H1 (cell line): ENCODE data around the gene DNAJC17. TPM values are rescaled to one million over a fixed set of nuclear protein-coding genes. Genes with fewer than 3 reads are reported as not detected.

Experiments
- CTCF ChIA-PET: fragments of 300-600 bp; sonication (Branson Sonifier 250); formaldehyde crosslinking; loops from one replicate; lab custom pipeline; 2021; ENCODE audit not compliant: partially characterized antibody; lab: Charles Lee
- POLR2A ChIA-PET: fragments of 300-600 bp; sonication (Branson Sonifier 250); formaldehyde crosslinking; loops from one replicate; lab custom pipeline; 2021; ENCODE audit warnings: inconsistent platforms; ENCODE audit not compliant: partially characterized antibody; lab: Charles Lee
- DNase-seq, 2 experiments: peaks; one replicate each; pipeline versions ENCODE4 v3.0.0 to v3.0.0-alpha.2; 2010 to 2022; ENCODE audit warnings: low spot score in 2 of 2, low read depth in 1 of 2, mixed read lengths in 1 of 2
- FAIRE-seq: peaks from 2 replicates; lab custom pipeline; 2011; peaks lifted over from hg19 to GRCh38; lab: Jason Lieb, UNC
- H2AFZ ChIP-seq: 2 replicates; pipeline ENCODE4 v1.8.1; 2012; ENCODE audit warnings: low read length, inconsistent platforms
- H2AK5ac ChIP-seq: 2 replicates; pipeline ENCODE4 v1.6.1; 2013; ENCODE audit warnings: low read depth, low read length
- H2BK120ac ChIP-seq: replicated peaks from 2 replicates; pipeline ENCODE3; 2013; ENCODE audit warnings: low read depth, low read length, inconsistent platforms
- H2BK12ac ChIP-seq: 2 replicates; pipeline ENCODE4 v1.6.1; 2013; ENCODE audit warnings: low read depth, low read length
- H2BK15ac ChIP-seq: 2 replicates; pipeline ENCODE4 v1.6.1; 2013; ENCODE audit warnings: low read length
- H2BK20ac ChIP-seq: 2 replicates; pipeline ENCODE4 v1.6.1; 2013; ENCODE audit warnings: low read length
- H2BK5ac ChIP-seq: 2 replicates; pipeline ENCODE4 v1.6.1; 2013; ENCODE audit warnings: low read depth, low read length
- H3K14ac ChIP-seq: 2 replicates; pipeline ENCODE4 v1.6.1; 2013; ENCODE audit warnings: inconsistent platforms; ENCODE audit not compliant: insufficient read length
- H3K18ac ChIP-seq: 2 replicates; pipeline ENCODE4 v1.6.1; 2013; ENCODE audit warnings: low read length; ENCODE audit errors: extremely low read depth
- H3K23ac ChIP-seq: 2 replicates; pipeline ENCODE4 v1.6.1; 2013; ENCODE audit warnings: inconsistent platforms; ENCODE audit not compliant: insufficient read length
- H3K23me2 ChIP-seq: 2 replicates; pipeline ENCODE4 v1.6.1; 2013; ENCODE audit warnings: low read depth, low read length
- H3K27ac ChIP-seq: 2 replicates; pipeline ENCODE4 v1.6.1; 2011; ENCODE audit warnings: low read depth, low read length, inconsistent platforms
- H3K27me3 ChIP-seq, 4 experiments: replicated peaks in 1 of 4; 1 replicate in 1 of 4; 2 replicates in 3 of 4; pipeline versions ENCODE4 v1.6.1 to v1.8.1; 2011 to 2013; ENCODE audit warnings: low read length in 3 of 4, mild to moderate bottlenecking in 3 of 4, inconsistent platforms in 2 of 4, mixed read lengths in 2 of 4, moderate library complexity in 1 of 4; ENCODE audit not compliant: control insufficient read depth in 3 of 4, insufficient read depth in 3 of 4; ENCODE audit errors: extremely low read depth in 1 of 4
- H3K36me3 ChIP-seq, 4 experiments: 2 replicates each; pipeline versions ENCODE4 v1.6.1 to v1.8.1; 2011 to 2013; ENCODE audit warnings: mild to moderate bottlenecking in 4 of 4, low read length in 3 of 4, moderate library complexity in 2 of 4, control low read depth in 1 of 4, inconsistent platforms in 1 of 4; ENCODE audit not compliant: insufficient read depth in 4 of 4, control insufficient read depth in 2 of 4
- H3K4ac ChIP-seq: replicated peaks from 2 replicates; pipeline ENCODE3; 2013; ENCODE audit warnings: low read length, low read depth, mixed read lengths, inconsistent platforms; ENCODE audit not compliant: insufficient read length
- H3K4me1 ChIP-seq, 4 experiments: replicated peaks in 1 of 4; 1 replicate in 1 of 4; 2 replicates in 3 of 4; pipeline versions ENCODE4 v1.6.1 to v1.8.1; 2011 to 2013; ENCODE audit warnings: low read length in 3 of 4, inconsistent platforms in 2 of 4, mixed read lengths in 1 of 4; ENCODE audit not compliant: insufficient read depth in 4 of 4, control insufficient read depth in 3 of 4
- H3K4me2 ChIP-seq, 2 experiments: 2 replicates each; pipeline versions ENCODE4 v1.6.1 to v1.8.1; 2011 to 2013; ENCODE audit warnings: low read depth in 2 of 2, low read length in 2 of 2, control low read depth in 1 of 2, inconsistent platforms in 1 of 2, mild to moderate bottlenecking in 1 of 2; ENCODE audit not compliant: insufficient read depth in 1 of 2
- H3K4me3 ChIP-seq, 4 experiments: fragments of 200-600, 300-600 bp in 1 of 4; sonication (generic), shearing (Covaris generic), sonication (Bioruptor Twin) in 1 of 4; 2 replicates each; pipeline versions ENCODE4 v1.5.1 to v1.8.1; 2011 to 2016; ENCODE audit warnings: low read length in 4 of 4, low read depth in 3 of 4, control low read depth in 2 of 4, inconsistent platforms in 2 of 4, mild to moderate bottlenecking in 2 of 4, mixed read lengths in 1 of 4, moderate library complexity in 1 of 4; ENCODE audit not compliant: insufficient read depth in 2 of 4; ENCODE audit errors: extremely low read depth in 1 of 4
- H3K56ac ChIP-seq: replicated peaks from 2 replicates; pipeline ENCODE3; 2013; ENCODE audit warnings: low read depth, mild to moderate bottlenecking, mixed read lengths, low read length, inconsistent platforms; ENCODE audit not compliant: insufficient read length
- H3K79me1 ChIP-seq: 2 replicates; pipeline ENCODE4 v1.6.1; 2013; ENCODE audit warnings: low read depth, low read length, control low read depth
- H3K79me2 ChIP-seq, 2 experiments: 2 replicates each; pipeline versions ENCODE4 v1.6.1 to v1.8.1; 2012 to 2013; ENCODE audit warnings: low read length in 2 of 2, mild to moderate bottlenecking in 2 of 2, inconsistent platforms in 1 of 2; ENCODE audit not compliant: insufficient read depth in 2 of 2, control insufficient read depth in 1 of 2
- H3K9ac ChIP-seq, 4 experiments: replicated peaks in 1 of 4; 1 replicate in 1 of 4; 2 replicates in 3 of 4; pipeline versions ENCODE4 v1.6.1 to v1.8.1; 2011 to 2013; ENCODE audit warnings: low read depth in 3 of 4, low read length in 3 of 4, control low read depth in 2 of 4, mild to moderate bottlenecking in 2 of 4, moderate library complexity in 2 of 4, inconsistent platforms in 1 of 4; ENCODE audit errors: extremely low read depth in 1 of 4
- H3K9me3 ChIP-seq, 2 experiments: 2 replicates each; pipeline versions ENCODE4 v1.6.1 to v1.8.1; 2012 to 2013; ENCODE audit warnings: mild to moderate bottlenecking in 2 of 2, moderate library complexity in 2 of 2, control low read depth in 1 of 2, inconsistent platforms in 1 of 2, low read depth in 1 of 2, low read length in 1 of 2, mixed read lengths in 1 of 2; ENCODE audit not compliant: insufficient read depth in 2 of 2
- H4K20me1 ChIP-seq, 2 experiments: replicated peaks in 1 of 2; 2 replicates each; pipeline versions ENCODE3 to v1.8.1; 2011 to 2013; ENCODE audit warnings: inconsistent platforms in 2 of 2, low read length in 2 of 2, mild to moderate bottlenecking in 1 of 2; ENCODE audit not compliant: insufficient read depth in 2 of 2, control insufficient read depth in 1 of 2
- H4K5ac ChIP-seq: 2 replicates; pipeline ENCODE4 v1.6.1; 2013; ENCODE audit warnings: low read length, low read depth, mixed read lengths, inconsistent platforms; ENCODE audit not compliant: insufficient read length
- H4K8ac ChIP-seq: 2 replicates; pipeline ENCODE4 v1.8.0; 2013; ENCODE audit warnings: mild to moderate bottlenecking, moderate library complexity, low read length, inconsistent platforms; ENCODE audit not compliant: insufficient read depth; ENCODE audit errors: extremely low read depth
- H4K91ac ChIP-seq: replicated peaks from 2 replicates; pipeline ENCODE3; 2013; ENCODE audit warnings: low read length, mixed read lengths, inconsistent platforms; ENCODE audit not compliant: insufficient read length
- BRCA1 ChIP-seq: IDR thresholded peaks from 2 replicates; pipeline ENCODE4 v1.6.1; 2012; ENCODE audit warnings: low read depth, low read length, improper control_type of control experiment
- CHD1 ChIP-seq: IDR thresholded peaks from 2 replicates; pipeline ENCODE4 v1.6.1; 2012; ENCODE audit warnings: low read depth, low read length, improper control_type of control experiment
- EGR1 ChIP-seq: IDR thresholded peaks from 2 replicates; pipeline ENCODE4 v1.6.1; 2011; ENCODE audit warnings: low read depth, low read length, borderline replicate concordance
- EZH2 ChIP-seq: fragments of 200-600 bp; sonication (generic); IDR thresholded peaks from 2 replicates; pipeline ENCODE4 v1.7.1; 2012; ENCODE audit warnings: low read depth, mild to moderate bottlenecking, moderate library complexity, low read length, inconsistent platforms; ENCODE audit not compliant: severe bottlenecking
- MAFK ChIP-seq: IDR thresholded peaks from 2 replicates; pipeline ENCODE4 v1.6.1; 2012; ENCODE audit warnings: low read depth, mild to moderate bottlenecking, improper control_type of control experiment, low read length
- RAD21 ChIP-seq, 2 experiments: IDR thresholded peaks in 1 of 2; conservative IDR thresholded peaks in 1 of 2; 2 replicates each; pipeline ENCODE4 v1.6.1; 2011; ENCODE audit warnings: low read depth in 2 of 2, low read length in 2 of 2, improper control_type of control experiment in 1 of 2, inconsistent platforms in 1 of 2, mild to moderate bottlenecking in 1 of 2, moderate library complexity in 1 of 2
- RFX5 ChIP-seq: IDR thresholded peaks from 2 replicates; pipeline ENCODE4 v1.6.1; 2011; ENCODE audit warnings: low read depth, low read length, improper control_type of control experiment, borderline replicate concordance
- RNF2 ChIP-seq: fragments of 200-900, 300-1000 bp; sonication (generic); IDR thresholded peaks from 2 replicates; pipeline ENCODE4 v1.7.1; 2016; ENCODE audit warnings: borderline replicate concordance, low read depth, mild to moderate bottlenecking, antibody characterized with exemption, low read length; ENCODE audit not compliant: poor library complexity, severe bottlenecking; ENCODE audit errors: missing control alignments
- SP1 ChIP-seq: IDR thresholded peaks from 2 replicates; pipeline ENCODE4 v1.6.1; 2011; ENCODE audit warnings: low read depth, low read length
- SRF ChIP-seq: IDR thresholded peaks from 2 replicates; pipeline ENCODE4 v1.6.1; 2011; ENCODE audit warnings: mild to moderate bottlenecking, low read depth, low read length, moderate library complexity
- WGBS, 2 experiments: shearing (Covaris generic) in 1 of 2; methylation state at CpG; one replicate each; pipeline versions ENCODE4 v1.1.6 to v1.1.7; 2013 to 2015; ENCODE audit warnings: low lambda C conversion rate in 2 of 2, mixed read lengths in 2 of 2, inconsistent platforms in 1 of 2, low coverage in 1 of 2, missing lambda C conversion rate in 1 of 2; ENCODE audit not compliant: insufficient replicate concordance in 2 of 2, insufficient coverage in 1 of 2, insufficient read length in 1 of 2; ENCODE audit errors: extremely low coverage in 1 of 2, missing lambda C conversion rate in 1 of 2; 5-methylcytosine and 5-hydroxymethylcytosine counted together
- polyA plus RNA-seq, 7 experiments: library from polyadenylated mRNA; depleted of rRNA in 3 of 7; stranded (reverse) in 5 of 7; unstranded in 2 of 7; fragments of >200 nt in 5 of 7; fragments of 200-250 nt in 2 of 7; gene quantifications; 1 replicate in 5 of 7; 2 replicates in 1 of 7; 4 replicates in 1 of 7; pipeline versions ENCODE4 v1.2.1 to v1.2.3, GENCODE V29; 2011 to 2013; ENCODE audit warnings: missing spikeins in 2 of 7, mixed read lengths in 2 of 7
- total RNA-seq: library from RNA; stranded (reverse); fragmentation: NEBNext Ultra II Directional; extraction: Animal tissue kit (Norgen Biotek cat#: 25700); gene quantifications from 2 replicates; pipeline ENCODE4 v1.2.1, GENCODE V29; 2021

Gene DNAJC17
- total and polyA plus RNA-seq, 2 of the 8 experiments (the other 6 are each of a cell fraction or from before 2014, with no cell fraction given), result 39.5 to 45.4 TPM

GRCh38 chr15:40763801-40764628, 43.3 kb downstream of the DNAJC17 start, which contains the start of gene GCHFR:
TSS of gene GCHFR (plus strand) at chr15:40764068. CDS start at chr15:40764181, 113 bp downstream.
- Histone ChIP-seq H4K8ac (peak within 1 kb of the TSS; percentile 60), H2BK20ac (no peak within 1 kb of the TSS), H3K4me1 (peaks cover 6 to 30% (median 19%) of the 10 kb centered on the region in 4 experiments), H3K4me3 (peak within 1 kb of the TSS; percentile 44 to 81 (median 74)), H3K4ac (no peak within 1 kb of the TSS), H3K79me2 (no peaks in the 10 kb centered on the region), H3K27ac (no peak within 1 kb of the TSS), H3K9me3 (no peaks in the 10 kb centered on the region), H3K79me1 (no peaks in the 10 kb centered on the region), H2BK12ac (0 out of 2 replicates have a peak within 1 kb of the TSS, but pooled peaks have one; percentile 60), H3K4me2 (peak within 1 kb of the TSS; percentile 65 to 92), H2BK5ac (peak within 1 kb of the TSS; percentile 10; the same call in 1 of the 2 replicates), H3K36me3 (no peaks in the 10 kb centered on the region), H3K9ac (peak within 1 kb of the TSS in 3 of 4 experiments; percentile 26 to 45 (median 42); a peak in 3 of 7 replicates), H2BK120ac (no peak within 1 kb of the TSS), H3K23ac (no peak within 1 kb of the TSS), H3K18ac (peak within 1 kb of the TSS; percentile 60), H3K27me3 (peaks cover 0 to 7% (median 3%) of the 10 kb centered on the region in 4 experiments; a peak in 5 of 7 replicates), H3K23me2 (peaks cover 14% of the 10 kb centered on the region; the same call in 1 of the 2 replicates), H2AFZ (0 out of 2 replicates have a peak within 1 kb of the TSS, but pooled peaks have one; percentile 56), H2BK15ac (peak within 1 kb of the TSS; percentile 46; the same call in 1 of the 2 replicates), H4K20me1 (peaks cover 0 to 2% of the 10 kb centered on the region in 2 experiments), H4K91ac (peak within 1 kb of the TSS; percentile 80), H3K14ac (no peak within 1 kb of the TSS), H2AK5ac (no peak within 1 kb of the TSS), H3K56ac (peak within 1 kb of the TSS; percentile 70), H4K5ac (no peak within 1 kb of the TSS)
- POLR2A ChIA-PET, result interaction anchor here (0.6 to 3.0 kb wide), 21 partner anchors 7 to 526 kb away, joined by 3 to 11 read pairs (median 5); partner anchors contain the start of genes CHAC1, RAD51, SPINT1 and VPS18
- FAIRE-seq, result no peak
- 3% methylated on average over 52 of the region's 75 CpGs; no CpG with 5 or more reads in 1 of the 2 experiments for WGBS, 2 experiments
- peak in 1 of 2 experiments; percentile 86 for DNase-seq
- CTCF ChIA-PET, result interaction anchor here (0.7 to 15.3 kb wide), 10 partner anchors 18 to 140 kb away, joined by 3 to 184 read pairs (median 4); no protein-coding TSS in a partner anchor
- TF ChIP-seq RFX5 (no peak), MAFK (no peak), SP1 (no peak), EZH2 (no peak), CHD1 (no peak), SRF (no peak), EGR1 (peak; percentile 67; the same call in 1 of the 2 replicates), RAD21 (IDR thresholded peaks at IDR 0.05 in 1 of 2, conservative IDR thresholded peaks at IDR 0.05 in 1 of 2; ENCODE audit: low read depth in 2 of 2, low read length in 2 of 2) (no peak; a peak in 1 of 4 replicates), RNF2 (no peak), BRCA1 (no peak)
